Stimulated activated naive CD8-positive, alpha-beta T cell treated with anti-CD3 and anti-CD28 coated beads, Interleukin-15, Interleukin-2, amounts not matched to agents 100 ng/mL and 50 ng/mL, for 24 hours (primary cell): Measurements from ENCODE around the gene LAGE3.

Source experiments
- H3K27ac Mint-ChIP-seq: one replicate; pipeline ENCODE4 v1.8.0; 2021; ENCODE audit warnings: mild to moderate bottlenecking, mixed read lengths
- H3K27me3 Mint-ChIP-seq: one replicate; pipeline ENCODE4 v1.8.0; 2021; ENCODE audit warnings: mixed read lengths
- H3K36me3 Mint-ChIP-seq: one replicate; pipeline ENCODE4 v1.8.0; 2021; ENCODE audit warnings: low read depth, mixed read lengths
- H3K4me1 Mint-ChIP-seq: one replicate; pipeline ENCODE4 v1.8.0; 2021; ENCODE audit warnings: low read depth, mixed read lengths
- H3K4me3 Mint-ChIP-seq: one replicate; pipeline ENCODE4 v1.8.0; 2021; ENCODE audit warnings: mild to moderate bottlenecking, mixed read lengths
- H3K9me3 Mint-ChIP-seq: one replicate; pipeline ENCODE4 v1.8.0; 2021; ENCODE audit warnings: mixed read lengths

LAGE3 gene, protein sequence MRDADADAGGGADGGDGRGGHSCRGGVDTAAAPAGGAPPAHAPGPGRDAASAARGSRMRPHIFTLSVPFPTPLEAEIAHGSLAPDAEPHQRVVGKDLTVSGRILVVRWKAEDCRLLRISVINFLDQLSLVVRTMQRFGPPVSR

DNA sequence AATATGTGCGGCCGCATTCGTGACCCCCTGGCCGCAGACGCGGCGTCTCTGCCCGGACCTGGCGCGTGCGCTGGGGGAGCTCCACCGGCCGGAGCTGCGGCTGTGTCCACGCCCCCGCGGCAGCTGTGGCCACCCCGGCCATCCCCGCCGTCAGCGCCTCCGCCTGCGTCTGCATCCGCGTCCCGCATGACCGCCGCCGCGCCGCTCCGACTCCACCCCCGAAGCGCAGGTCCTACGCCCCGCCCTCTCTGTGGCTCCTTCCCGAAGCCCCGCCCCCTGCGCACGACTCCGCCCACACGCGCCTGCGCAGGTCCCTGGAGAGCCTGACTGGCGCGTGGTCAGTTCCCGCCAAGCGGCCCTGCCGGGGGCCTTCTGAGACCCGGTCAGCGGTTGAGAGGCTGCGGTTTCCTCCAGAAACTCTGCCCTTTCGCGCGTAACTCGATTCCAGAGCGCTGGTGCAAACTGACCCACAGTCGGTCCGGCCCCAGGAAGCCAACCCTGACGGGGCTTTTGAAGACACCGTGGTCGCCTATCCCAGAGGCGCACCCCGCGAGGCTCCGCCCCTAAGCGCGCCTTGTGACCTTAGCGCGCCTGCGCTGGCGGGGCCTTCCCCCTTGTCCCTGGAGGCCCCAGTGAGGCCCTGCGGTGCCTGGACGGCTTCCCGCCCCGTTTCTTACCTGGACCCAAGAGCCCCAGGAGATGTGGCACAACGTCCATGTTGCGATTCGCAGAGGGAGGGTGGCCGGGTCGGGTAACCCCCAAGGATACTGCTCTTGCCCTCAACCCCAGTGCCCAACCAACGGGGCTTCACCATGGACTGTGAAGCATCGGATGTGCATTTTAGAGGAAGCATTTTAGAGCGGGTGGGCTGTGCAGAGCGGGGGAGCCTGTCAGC is at the start of gene LAGE3:
TSS of gene LAGE3 (minus strand) at position 554 of the 895 bp plus-strand sequence. CDS start at position 188, 366 bp downstream.
- Mint-ChIP-seq H3K36me3 (peaks cover 12% of the 10 kb centered on the region), H3K9me3 (no peaks in the 10 kb centered on the region), H3K4me3 (peak within 1 kb of the TSS; percentile 86), H3K27ac (peak within 1 kb of the TSS; percentile 94), H3K4me1 (peaks cover 26% of the 10 kb centered on the region), H3K27me3 (no peaks in the 10 kb centered on the region)

DNA sequence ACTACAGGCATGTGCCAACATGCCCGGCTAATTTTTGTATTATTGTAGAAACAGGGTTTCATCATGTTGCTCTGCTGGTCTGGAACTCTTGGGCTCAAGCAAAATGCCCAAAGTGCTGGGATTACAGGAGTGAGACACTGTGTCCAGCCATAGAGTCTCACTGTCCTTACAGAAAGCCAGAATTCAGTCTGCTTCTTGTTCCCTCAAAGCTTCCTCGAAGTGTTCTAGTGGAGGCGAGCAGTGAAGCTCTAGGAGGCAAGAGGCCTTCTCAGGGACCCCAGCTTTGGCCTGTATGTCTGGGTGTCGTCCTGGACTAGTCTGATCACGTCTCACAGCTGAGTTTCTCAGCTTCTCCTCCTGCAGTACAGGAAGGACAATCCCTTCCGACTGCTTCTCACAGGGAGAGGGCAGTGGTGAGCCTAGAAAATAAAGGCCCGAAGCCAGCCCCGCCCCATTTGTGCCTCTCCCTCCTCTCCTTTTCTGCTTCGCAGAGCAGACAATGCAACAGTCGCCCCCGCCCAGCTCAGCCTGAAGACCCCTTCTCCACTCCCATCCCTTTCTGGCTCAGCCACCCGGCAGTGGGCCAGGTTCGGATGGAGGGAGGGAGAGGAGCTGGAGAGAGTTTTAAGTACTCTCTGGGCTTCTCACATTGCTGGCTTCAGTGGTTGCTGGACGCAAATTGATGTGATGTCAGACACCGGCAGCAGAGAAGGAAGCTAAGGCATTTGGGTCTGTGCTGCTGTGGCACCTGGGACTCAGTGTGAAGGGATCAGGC is 48.0 kb upstream of the LAGE3 start:
- Mint-ChIP-seq H3K9me3 (no peaks in the 10 kb centered on the region), H3K27ac (no peak overlapping the region), H3K4me1 (peaks cover 12% of the 10 kb centered on the region), H3K36me3 (peaks cover 4% of the 10 kb centered on the region), H3K4me3 (no peak overlapping the region), H3K27me3 (no peaks in the 10 kb centered on the region)

DNA sequence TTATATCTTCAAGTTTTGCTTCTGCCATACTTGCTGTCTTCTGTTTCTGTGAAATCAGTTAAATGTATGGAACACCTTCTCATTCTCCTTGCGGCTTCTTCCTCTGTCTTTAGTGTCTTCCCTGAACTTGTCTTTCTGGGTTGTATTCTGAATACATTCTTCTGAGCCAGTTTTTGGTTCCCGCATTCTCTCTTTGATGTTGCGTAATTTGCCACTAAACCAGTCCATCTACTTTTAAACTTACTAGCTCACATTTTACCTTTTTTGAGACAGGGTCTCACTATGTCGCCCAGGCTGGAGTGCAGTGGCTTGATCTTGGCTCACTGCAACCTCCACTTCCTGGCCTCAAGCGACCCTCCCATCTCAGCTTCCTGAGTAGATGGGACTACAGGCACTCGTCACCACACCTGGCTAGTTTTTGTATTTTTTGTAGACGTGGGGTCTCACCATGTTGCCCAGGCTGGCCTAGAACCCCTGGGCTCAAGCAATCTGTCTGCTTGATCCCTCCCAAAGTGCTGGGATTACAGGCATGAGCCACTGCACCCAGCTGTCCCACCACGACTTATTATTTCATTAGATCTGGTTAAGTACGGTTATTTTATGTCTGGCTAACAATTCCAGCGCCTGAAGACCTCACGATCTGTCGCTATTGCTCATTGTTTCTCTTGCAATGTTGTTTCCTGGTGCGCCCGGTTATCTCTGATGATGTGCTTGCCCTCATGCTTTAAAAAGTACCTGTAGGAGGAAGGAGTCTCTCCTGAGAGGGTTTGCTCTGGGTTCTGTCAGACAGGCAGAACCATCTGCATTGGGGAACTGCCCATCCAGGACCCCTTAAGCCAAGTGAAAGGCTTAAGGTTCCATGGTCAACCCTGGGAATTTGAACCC is 46.8 kb upstream of the LAGE3 start:
- Mint-ChIP-seq H3K36me3 (peaks cover under 1% of the 10 kb centered on the region), H3K4me1 (peaks cover 12% of the 10 kb centered on the region), H3K9me3 (no peaks in the 10 kb centered on the region), H3K4me3 (no peak overlapping the region), H3K27ac (no peak overlapping the region), H3K27me3 (no peaks in the 10 kb centered on the region)

DNA sequence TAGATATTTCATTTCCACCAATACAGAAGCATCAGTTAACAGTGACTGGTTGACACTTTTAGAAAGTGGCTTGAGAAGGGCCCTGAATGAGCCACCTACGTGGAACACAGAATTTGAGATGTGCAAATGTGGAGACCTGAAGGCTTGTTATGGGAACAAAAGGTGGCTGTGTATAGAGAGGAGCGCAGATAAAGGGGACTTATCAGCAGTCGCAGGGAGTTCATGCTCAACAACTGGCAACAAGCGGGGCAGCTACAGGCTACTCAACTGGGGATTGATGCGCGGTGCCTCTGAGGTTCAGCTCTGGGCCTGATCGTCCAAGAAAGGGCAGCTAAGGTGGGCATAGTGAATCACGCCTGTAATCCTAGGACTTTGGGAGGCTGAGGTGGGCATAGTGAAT is 40.3 kb upstream of the LAGE3 start:
- peaks cover 12% of the 10 kb centered on the region for H3K4me1 Mint-ChIP-seq
- no peaks in the 10 kb centered on the region for H3K27me3 Mint-ChIP-seq
- H3K27ac Mint-ChIP-seq = no peak overlapping the region
- no peak overlapping the region for H3K4me3 Mint-ChIP-seq
- no peaks in the 10 kb centered on the region for H3K36me3 Mint-ChIP-seq
- no peaks in the 10 kb centered on the region for H3K9me3 Mint-ChIP-seq

DNA sequence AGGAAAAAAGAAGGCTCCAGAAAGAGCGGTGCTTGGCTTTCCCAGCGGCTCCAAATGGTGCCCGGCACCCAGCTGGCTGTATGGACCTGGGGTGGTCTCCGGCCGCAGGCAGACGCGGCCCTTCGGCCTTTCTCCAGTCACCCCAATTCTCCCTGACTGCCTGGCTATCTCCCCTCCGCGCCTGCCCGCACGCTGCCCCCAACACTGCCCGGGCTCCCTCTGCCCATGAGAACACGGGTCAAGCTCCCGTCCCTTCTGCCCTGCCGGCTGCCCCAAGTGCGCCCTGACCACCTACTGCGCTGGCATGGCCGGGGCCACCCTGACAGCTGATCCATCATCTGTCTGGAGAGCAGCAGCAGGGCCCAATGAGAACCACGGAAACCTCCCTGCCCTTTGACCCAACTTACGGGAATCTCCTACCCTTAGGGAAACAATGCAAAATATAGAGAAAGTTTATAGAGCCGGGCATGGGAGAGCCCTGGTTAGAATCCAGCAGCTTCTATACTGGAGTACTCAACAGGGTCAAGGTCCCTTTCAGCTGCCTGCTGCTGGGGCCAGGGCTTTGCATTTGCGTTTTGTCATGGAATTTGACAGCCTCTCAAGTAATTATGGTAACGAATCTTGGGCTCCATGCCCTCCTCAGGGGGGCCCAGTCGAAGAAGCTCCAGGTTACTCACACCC is 38.2 kb upstream of the LAGE3 start:
- H3K27me3 Mint-ChIP-seq = no peaks in the 10 kb centered on the region
- H3K36me3 Mint-ChIP-seq = peaks cover 7% of the 10 kb centered on the region
- H3K4me3 Mint-ChIP-seq = no peak overlapping the region
- H3K4me1 Mint-ChIP-seq = peaks cover 26% of the 10 kb centered on the region
- H3K27ac Mint-ChIP-seq = no peak overlapping the region
- H3K9me3 Mint-ChIP-seq = no peaks in the 10 kb centered on the region

DNA sequence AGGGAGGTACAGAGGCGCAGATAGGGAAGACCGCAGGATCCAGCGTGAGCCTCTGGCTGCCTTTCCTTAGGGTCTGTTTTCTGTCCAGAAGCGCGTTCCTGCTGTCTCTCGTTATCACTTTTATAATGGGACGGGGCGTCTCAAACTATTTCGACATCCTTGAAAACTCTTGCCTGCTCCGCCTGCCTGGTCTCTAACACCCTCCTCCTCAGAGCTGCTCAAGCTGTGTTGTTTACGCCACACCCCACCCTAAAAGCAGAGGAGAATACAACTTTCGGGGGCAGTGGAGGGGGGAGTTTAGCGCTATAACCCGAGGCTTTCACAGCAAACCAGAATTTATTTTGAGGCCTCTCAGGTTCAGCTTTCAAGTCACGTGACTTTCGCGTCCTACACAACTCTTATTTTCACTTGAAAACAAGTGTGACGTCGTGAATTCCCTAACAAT is 37.6 kb upstream of the LAGE3 start:
- H3K9me3 Mint-ChIP-seq = no peaks in the 10 kb centered on the region

DNA sequence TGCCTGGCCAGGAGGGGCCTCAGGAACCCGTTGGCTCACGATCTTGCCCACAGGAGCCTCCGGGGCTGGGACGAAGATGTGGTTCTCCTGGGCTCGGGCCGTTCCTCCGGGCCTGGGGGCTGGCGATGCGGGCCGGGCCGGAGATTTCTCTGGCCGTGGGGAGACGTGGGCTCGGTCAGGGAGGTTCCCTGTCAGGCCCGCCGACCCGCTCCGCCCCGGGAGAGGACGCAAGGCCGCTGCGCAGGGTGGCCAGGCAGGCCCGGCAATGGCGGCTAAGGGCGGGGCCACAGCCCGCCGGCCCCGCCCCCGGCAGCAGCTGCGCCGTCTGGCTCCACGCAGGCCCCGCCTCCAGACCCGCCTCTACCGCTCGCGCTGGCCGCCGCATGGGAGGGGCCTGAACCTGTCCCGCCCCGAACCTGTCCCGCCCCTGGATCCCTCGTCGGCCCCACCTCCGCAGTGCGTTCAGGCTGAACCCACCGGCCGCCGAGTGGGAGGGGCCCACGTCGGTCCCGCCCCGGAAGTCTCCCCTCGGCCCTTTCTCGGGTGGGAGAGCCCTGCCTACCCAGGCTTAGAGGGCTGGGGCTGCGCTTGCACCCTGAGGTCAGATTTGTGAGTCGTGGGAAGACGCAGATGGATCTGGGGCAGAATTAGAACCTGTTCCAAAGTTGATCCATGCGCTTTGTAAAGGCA is 37.0 kb upstream of the LAGE3 start, which contains the start of gene FAM3A:
TSS of gene FAM3A (minus strand) at position 267 of the 690 bp plus-strand sequence. CDS start 460 bp downstream, outside the sequence.
- Mint-ChIP-seq H3K27ac (peak within 1 kb of the TSS; percentile 84), H3K4me3 (peak within 1 kb of the TSS; percentile 85), H3K9me3 (no peaks in the 10 kb centered on the region), H3K27me3 (no peaks in the 10 kb centered on the region), H3K4me1 (peaks cover 36% of the 10 kb centered on the region), H3K36me3 (peaks cover 8% of the 10 kb centered on the region)

More for the DNA sequence above, 37.6 kb upstream of the LAGE3 start:
- H3K27ac Mint-ChIP-seq = peak overlapping the region; percentile 84
- peak overlapping the region; percentile 85 for H3K4me3 Mint-ChIP-seq
- H3K27me3 Mint-ChIP-seq = no peaks in the 10 kb centered on the region
- peaks cover 31% of the 10 kb centered on the region for H3K4me1 Mint-ChIP-seq
- peaks cover 7% of the 10 kb centered on the region for H3K36me3 Mint-ChIP-seq

DNA sequence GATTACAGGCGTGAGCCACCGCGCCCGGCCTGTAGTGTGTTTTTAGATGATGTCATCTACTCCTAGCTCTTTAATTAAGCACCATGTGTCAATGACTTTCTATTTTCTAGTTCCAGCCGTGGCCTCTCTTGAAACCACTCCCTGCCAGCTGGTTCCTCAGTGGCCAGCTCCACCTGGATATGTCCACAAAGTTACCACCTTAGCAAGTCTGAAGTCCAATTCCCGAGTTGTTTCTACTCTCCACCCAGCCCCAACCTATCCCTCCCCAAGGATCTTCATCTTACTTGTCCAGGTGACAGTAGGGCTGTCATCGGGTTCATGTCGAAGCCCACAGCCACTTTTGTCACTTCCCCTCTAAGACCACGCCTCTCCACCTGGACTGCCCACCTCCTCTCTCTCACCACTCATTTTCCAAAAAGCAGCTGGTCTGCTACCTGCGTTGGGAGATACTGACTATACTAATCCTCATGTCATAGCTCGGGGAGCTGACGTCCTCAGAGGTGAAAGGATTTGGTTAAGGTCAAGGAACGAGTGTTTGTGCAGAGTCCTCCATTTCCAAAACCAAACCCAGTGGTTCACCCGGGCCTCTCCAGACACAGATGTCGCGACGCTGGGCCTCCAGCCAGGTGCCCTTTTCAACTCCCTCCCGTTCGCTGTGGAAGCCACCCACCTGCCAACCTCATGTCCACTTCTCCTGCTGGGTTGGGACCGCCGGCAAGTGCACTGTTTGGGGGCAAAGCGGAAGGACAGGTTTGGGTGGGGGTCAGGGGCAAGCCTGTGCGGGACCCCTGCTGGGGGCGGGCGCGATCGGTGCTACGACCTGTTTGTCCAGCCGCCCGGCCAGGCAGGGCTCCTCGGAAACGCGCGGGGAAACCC is 36.2 kb upstream of the LAGE3 start:
- Mint-ChIP-seq H3K36me3 (peaks cover 13% of the 10 kb centered on the region), H3K27ac (peak overlapping the region; percentile 83), H3K27me3 (no peaks in the 10 kb centered on the region), H3K4me3 (peak overlapping the region; percentile 83), H3K4me1 (peaks cover 41% of the 10 kb centered on the region), H3K9me3 (no peaks in the 10 kb centered on the region)

DNA sequence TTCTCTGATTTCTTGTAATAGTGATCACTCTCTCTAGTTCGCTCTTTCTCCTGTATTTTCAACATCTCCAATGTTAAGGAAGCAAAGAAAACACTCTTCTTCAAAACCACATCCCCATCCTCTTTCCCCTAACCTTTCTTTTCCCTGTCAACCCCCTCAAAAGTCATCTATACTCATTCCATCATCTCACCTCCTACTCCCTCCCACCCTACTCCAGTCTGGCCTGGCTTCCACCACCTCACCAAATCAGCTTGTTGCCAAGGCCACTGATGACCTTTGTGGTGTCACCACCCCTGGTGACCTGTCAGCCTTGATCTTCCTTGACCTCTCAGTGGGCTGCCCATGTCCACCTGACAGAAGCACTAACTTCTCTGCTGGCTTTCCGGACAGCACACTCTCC is 34.6 kb upstream of the LAGE3 start:
- H3K27ac Mint-ChIP-seq = peak overlapping the region; percentile 82
- peaks cover 41% of the 10 kb centered on the region for H3K4me1 Mint-ChIP-seq
- H3K4me3 Mint-ChIP-seq = peak overlapping the region; percentile 62
- H3K27me3 Mint-ChIP-seq = no peaks in the 10 kb centered on the region
- H3K36me3 Mint-ChIP-seq = peaks cover 25% of the 10 kb centered on the region
- no peaks in the 10 kb centered on the region for H3K9me3 Mint-ChIP-seq

DNA sequence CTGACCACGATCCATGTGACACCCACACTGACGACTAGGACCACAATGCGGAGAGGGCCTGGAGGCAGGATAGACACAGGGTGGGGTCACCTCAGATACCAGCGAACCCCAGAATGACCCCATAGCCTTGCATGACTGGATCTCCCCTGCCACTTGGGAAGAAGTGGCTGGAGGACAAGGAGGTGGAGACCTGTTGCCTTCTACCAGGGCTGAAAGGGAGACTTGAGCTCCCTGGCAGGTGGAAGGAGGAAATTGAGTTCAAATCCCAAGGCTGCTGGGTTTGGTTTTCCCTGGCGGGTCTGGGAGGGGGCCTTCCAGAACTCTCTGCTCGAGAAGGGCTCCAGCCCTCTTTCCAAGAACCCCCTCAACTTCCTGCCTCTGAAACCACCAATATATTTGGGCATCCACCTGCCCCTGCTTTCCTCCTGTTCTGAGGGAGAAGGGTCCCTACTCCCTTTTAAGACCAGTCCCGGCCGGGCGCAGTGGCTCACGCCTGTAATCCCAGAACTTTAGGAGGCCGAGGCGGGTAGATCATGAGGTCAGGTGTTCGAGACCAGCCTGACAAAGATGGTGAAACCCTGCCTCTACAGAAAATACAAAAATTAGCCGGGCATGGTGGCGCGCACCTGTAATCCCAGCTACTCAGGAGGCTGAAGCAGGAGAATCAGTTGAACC is 33.9 kb upstream of the LAGE3 start:
- Mint-ChIP-seq H3K27me3 (no peaks in the 10 kb centered on the region), H3K9me3 (no peaks in the 10 kb centered on the region), H3K4me3 (no peak overlapping the region), H3K27ac (no peak overlapping the region), H3K4me1 (peaks cover 41% of the 10 kb centered on the region), H3K36me3 (peaks cover 28% of the 10 kb centered on the region)

DNA sequence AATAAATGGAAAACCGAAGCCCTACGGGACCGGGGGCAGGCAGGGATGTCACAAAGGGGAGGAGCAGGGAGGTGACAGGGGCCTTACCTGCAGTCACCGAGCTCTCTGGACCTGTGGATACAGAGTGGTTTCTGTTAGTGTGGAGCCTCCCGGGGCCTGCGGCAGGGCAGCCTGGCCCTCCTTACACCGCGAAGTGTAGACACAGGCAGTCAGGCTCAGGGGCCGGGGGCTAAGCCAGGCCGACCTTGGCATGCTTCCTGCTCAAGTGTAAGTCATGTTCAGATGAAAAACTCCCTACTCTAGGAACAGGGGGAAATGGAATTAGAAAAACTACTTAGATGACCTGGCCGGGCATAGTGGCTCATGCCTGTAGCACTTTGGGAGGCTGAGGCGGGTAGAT is 32.7 kb upstream of the LAGE3 start:
- no peaks in the 10 kb centered on the region for H3K27me3 Mint-ChIP-seq
- peak overlapping the region; percentile 65 for H3K27ac Mint-ChIP-seq
- peaks cover 28% of the 10 kb centered on the region for H3K36me3 Mint-ChIP-seq
- peaks cover 41% of the 10 kb centered on the region for H3K4me1 Mint-ChIP-seq
- H3K9me3 Mint-ChIP-seq = no peaks in the 10 kb centered on the region
- no peak overlapping the region for H3K4me3 Mint-ChIP-seq

DNA sequence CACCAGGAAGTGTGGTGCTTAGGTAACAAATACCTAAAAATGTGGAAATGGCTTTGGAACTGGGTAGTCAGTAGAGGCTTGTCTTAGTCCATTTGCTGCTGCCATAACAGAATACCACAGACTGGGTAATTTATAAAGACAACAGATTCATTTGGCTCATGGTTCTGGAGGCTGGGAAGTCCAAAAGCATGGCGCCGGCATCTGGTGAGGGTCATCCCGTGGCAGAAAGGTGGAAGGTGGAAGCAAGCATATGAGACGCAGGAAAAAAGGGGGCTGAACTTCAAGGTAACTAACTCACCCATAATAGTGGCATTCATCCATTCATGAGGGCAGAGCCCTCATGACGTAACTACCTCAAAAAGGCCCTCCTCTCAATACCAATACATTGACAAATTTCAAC is 30.4 kb upstream of the LAGE3 start:
- no peak overlapping the region for H3K27ac Mint-ChIP-seq
- H3K27me3 Mint-ChIP-seq = no peaks in the 10 kb centered on the region
- H3K4me1 Mint-ChIP-seq = peaks cover 28% of the 10 kb centered on the region
- no peak overlapping the region for H3K4me3 Mint-ChIP-seq
- H3K36me3 Mint-ChIP-seq = peaks cover 28% of the 10 kb centered on the region
- no peaks in the 10 kb centered on the region for H3K9me3 Mint-ChIP-seq
